ENCODE measurements around the gene ALDH5A1. TPM values are rescaled to one million over a fixed set of nuclear protein-coding genes. Genes with fewer than 3 reads are reported as not detected.

Gene ALDH5A1
- total RNA-seq, 1 donor from 2014 or later: 15.9 TPM

DNA sequence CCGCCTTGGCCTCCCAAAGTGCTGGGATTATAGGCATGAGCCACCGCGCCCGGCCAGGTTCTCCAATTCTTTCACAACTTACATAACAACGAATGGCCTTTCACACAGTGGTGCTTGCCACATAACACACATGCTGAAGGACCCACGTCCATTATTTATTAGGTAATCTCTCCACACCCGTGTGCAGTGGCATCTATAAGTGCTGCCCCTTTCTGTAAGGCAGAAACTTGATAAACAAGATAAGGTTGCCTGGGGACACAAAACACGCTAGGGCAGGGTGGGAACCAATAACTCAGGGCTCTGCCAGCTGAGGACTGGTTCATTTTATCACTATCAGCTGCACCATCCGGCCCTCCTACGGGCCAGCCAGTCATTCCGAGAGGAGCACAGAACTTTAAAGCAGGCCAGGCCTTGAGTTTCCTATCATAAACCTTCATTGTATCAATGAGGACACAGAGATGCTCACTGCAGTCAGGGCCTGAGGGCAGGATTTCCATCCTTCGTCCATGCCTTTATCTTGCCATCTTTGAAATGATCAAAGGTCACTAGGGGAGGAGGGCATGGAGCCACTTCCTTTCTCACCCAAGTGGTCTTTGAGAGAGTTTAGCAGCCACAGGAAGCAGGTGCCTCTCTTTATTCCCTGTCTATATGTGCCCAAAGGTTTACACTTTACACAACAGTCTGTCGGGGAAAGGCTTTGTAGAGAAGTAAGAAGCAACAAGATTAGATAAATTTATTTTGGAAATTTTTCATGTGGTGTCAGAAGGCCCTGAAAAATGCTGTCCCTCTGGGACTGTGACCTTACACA lies 43.0 kb upstream of the ALDH5A1 start:
- H3K27me3 Mint-ChIP-seq: no peaks in the 10 kb centered on the region
- H3K4me3 Mint-ChIP-seq: no peak overlapping the region
- no peak overlapping the region for H3K27ac Mint-ChIP-seq
- no peak for DNase-seq
- TF ChIP-seq, protein P1, sequence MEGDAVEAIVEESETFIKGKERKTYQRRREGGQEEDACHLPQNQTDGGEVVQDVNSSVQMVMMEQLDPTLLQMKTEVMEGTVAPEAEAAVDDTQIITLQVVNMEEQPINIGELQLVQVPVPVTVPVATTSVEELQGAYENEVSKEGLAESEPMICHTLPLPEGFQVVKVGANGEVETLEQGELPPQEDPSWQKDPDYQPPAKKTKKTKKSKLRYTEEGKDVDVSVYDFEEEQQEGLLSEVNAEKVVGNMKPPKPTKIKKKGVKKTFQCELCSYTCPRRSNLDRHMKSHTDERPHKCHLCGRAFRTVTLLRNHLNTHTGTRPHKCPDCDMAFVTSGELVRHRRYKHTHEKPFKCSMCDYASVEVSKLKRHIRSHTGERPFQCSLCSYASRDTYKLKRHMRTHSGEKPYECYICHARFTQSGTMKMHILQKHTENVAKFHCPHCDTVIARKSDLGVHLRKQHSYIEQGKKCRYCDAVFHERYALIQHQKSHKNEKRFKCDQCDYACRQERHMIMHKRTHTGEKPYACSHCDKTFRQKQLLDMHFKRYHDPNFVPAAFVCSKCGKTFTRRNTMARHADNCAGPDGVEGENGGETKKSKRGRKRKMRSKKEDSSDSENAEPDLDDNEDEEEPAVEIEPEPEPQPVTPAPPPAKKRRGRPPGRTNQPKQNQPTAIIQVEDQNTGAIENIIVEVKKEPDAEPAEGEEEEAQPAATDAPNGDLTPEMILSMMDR (IDR thresholded peaks at IDR 0.05): no peak
- H3K4me1 Mint-ChIP-seq: no peaks in the 10 kb centered on the region
- H3K9me3 Mint-ChIP-seq: no peaks in the 10 kb centered on the region
- ChIA-PET POLR2A (interaction anchor here (0.6 kb wide), 1 partner anchor 193 kb away, joined by 4 read pairs; no protein-coding TSS in a partner anchor), CTCF (no interaction called here)
- intact Hi-C loops (cut with micrococcal nuclease): no loop called here
- ATAC-seq (ENCODE audit: low read depth): no peak
- peaks cover 7% of the 10 kb centered on the region for H3K36me3 Mint-ChIP-seq (ENCODE audit: low read depth)

DNA sequence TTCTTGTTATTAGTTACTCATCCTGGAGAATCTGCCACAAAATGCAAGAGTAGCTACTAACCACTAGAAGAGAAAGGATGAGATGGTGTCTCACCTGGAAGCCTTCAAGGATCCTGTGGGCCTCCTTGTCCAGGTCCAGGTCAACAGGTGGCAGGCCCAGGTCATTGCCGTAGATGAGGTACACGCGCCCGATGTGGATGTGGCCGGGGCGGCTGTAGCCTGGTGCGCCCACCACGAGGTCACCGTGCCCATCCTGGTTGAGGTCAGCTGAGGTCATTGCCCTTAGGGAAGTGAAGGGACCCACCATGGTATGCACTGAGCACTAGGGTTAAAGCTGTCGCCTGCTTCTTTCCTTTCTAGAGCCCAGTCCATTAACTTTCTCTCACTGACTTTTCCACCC lies 40.8 kb upstream of the ALDH5A1 start:
- CTCF ChIA-PET: no interaction called here
- intact Hi-C loops (cut with micrococcal nuclease): no loop called here

DNA sequence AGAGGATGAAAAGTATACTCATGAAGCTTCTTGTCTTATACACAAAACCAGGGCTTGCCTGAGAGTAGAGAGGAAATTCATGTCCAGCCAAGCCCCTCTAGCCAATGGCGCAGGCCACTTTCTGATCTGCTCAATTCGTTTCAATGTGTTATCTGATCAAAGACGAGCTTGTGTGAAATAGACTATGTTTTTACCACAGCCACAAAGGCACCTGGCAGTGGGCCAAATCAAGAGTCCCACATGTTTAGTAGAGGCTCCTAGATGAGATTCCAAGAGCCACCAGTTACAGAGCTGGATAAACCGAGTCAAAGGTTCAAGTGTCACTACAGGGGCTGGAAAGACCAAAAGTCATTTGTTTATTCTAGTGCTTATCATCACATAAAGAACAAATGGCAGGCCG lies 40.3 kb upstream of the ALDH5A1 start:
- no peaks in the 10 kb centered on the region for H3K4me1 Mint-ChIP-seq
- ChIA-PET POLR2A (no interaction called here), CTCF (no interaction called here)
- no peak overlapping the region for H3K4me3 Mint-ChIP-seq
- H3K36me3 Mint-ChIP-seq (ENCODE audit: low read depth): peaks cover 10% of the 10 kb centered on the region
- intact Hi-C loops (cut with micrococcal nuclease): no loop called here
- H3K27me3 Mint-ChIP-seq: no peaks in the 10 kb centered on the region
- DNase-seq (no peak), ATAC-seq (ENCODE audit: low read depth) (no peak)
- TF ChIP-seq, protein P1 (IDR thresholded peaks at IDR 0.05): no peak
- H3K27ac Mint-ChIP-seq: no peak overlapping the region
- H3K9me3 Mint-ChIP-seq: no peaks in the 10 kb centered on the region

More for the DNA sequence above, 40.8 kb upstream of the ALDH5A1 start:
- TF ChIP-seq, protein P1 (IDR thresholded peaks at IDR 0.05): no peak
- POLR2A ChIA-PET: no interaction called here
- Mint-ChIP-seq H3K4me3 (no peak overlapping the region), H3K36me3 (ENCODE audit: low read depth) (peaks cover 7% of the 10 kb centered on the region), H3K9me3 (no peaks in the 10 kb centered on the region), H3K27ac (no peak overlapping the region), H3K4me1 (no peaks in the 10 kb centered on the region), H3K27me3 (no peaks in the 10 kb centered on the region)
- DNase-seq (no peak), ATAC-seq (ENCODE audit: low read depth) (no peak)

DNA sequence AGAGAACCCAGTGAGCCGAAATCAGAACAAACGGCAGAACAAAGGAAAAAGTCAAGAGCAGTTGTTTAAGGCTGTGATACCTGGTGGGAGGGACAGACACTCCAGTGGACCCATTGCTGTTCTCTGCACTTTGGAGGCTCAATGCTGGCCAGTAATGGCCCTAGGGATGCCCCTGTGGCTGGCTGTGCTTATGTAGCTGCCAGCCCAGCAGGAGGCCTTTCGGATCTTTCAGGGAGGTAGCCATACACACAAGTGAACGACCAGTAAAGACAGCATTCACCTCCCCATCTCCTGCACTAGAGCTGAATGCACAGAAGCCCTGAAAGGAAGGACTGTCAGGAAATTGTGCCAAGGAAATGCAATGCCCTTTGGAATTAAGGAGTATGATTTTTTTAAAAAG lies 39.7 kb upstream of the ALDH5A1 start:
- ChIA-PET CTCF (no interaction called here), POLR2A (no interaction called here)
- intact Hi-C loops (cut with micrococcal nuclease): no loop called here
- Mint-ChIP-seq H3K9me3 (no peaks in the 10 kb centered on the region), H3K36me3 (ENCODE audit: low read depth) (peaks cover 12% of the 10 kb centered on the region), H3K4me1 (no peaks in the 10 kb centered on the region), H3K27ac (no peak overlapping the region), H3K4me3 (no peak overlapping the region), H3K27me3 (no peaks in the 10 kb centered on the region)
- DNase-seq (no peak), ATAC-seq (ENCODE audit: low read depth) (no peak)
- TF ChIP-seq, protein P1 (IDR thresholded peaks at IDR 0.05): no peak

DNA sequence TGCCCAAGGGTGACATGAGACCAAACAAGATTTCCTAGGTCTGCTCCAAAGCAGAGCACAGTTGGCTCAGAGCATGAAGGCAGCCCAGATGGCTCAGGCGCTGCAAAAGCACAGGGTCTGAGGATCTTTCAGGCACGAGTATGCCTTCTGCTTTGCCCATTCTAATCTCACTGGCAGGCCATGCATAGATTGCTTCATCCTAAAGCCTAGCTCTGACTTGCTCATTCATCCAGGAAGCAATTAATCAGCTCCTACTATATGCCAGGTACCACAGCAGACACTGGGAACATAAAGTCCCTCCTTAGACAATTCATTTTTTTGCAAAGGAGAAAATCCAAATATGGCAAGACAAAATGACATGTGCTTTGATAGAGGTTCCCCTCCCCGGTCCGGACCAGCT lies 36.6 kb upstream of the ALDH5A1 start:
- intact Hi-C loops (cut with micrococcal nuclease): no loop called here
- DNase-seq (no peak), ATAC-seq (ENCODE audit: low read depth) (no peak)
- no peak overlapping the region for H3K4me3 Mint-ChIP-seq
- H3K9me3 Mint-ChIP-seq: no peaks in the 10 kb centered on the region
- no peaks in the 10 kb centered on the region for H3K4me1 Mint-ChIP-seq
- ChIA-PET CTCF (no interaction called here), POLR2A (no interaction called here)
- peaks cover 12% of the 10 kb centered on the region for H3K36me3 Mint-ChIP-seq (ENCODE audit: low read depth)
- TF ChIP-seq, protein P1 (IDR thresholded peaks at IDR 0.05): no peak
- H3K27me3 Mint-ChIP-seq: no peaks in the 10 kb centered on the region
- no peak overlapping the region for H3K27ac Mint-ChIP-seq

Data from activated B cell treated with CpG ODN at 0.5 μM for 24 hours (primary cell).